ENCODE data around the gene FASTKD3. TPM values are rescaled to one million over a fixed set of nuclear protein-coding genes. Genes with fewer than 3 reads are reported as not detected.

Gene FASTKD3
- total RNA-seq, 1 donor from 2014 or later = 7.6 TPM

- no peak for DNase-seq (ENCODE audit: low spot score)
Measured at GRCh38 chr5:7849681-7850394, 19.0 kb downstream of the FASTKD3 start.

GRCh38 chr5:7848296-7848695 lies 20.5 kb downstream of the FASTKD3 start:
- DNase-seq (ENCODE audit: low spot score) = no peak

GRCh38 chr5:7846327-7846726 lies 22.5 kb downstream of the FASTKD3 start:
- no peak for DNase-seq (ENCODE audit: low spot score)

GRCh38 chr5:7845557-7845956 lies 23.3 kb downstream of the FASTKD3 start:
- no peak for DNase-seq (ENCODE audit: low spot score)

GRCh38 chr5:7844901-7845300 lies 23.9 kb downstream of the FASTKD3 start:
- DNase-seq (ENCODE audit: low spot score) = no peak

- DNase-seq (ENCODE audit: low spot score) = no peak
Measured at GRCh38 chr5:7842531-7842930, 26.3 kb downstream of the FASTKD3 start.

- no peak for DNase-seq (ENCODE audit: low spot score)
Measured at GRCh38 chr5:7837403-7837802, 31.4 kb downstream of the FASTKD3 start.

GRCh38 chr5:7834982-7835381 lies 33.8 kb downstream of the FASTKD3 start:
- no peak for DNase-seq (ENCODE audit: low spot score)

GRCh38 chr5:7828269-7828668 lies 40.6 kb downstream of the FASTKD3 start:
- no peak for DNase-seq (ENCODE audit: low spot score)

- DNase-seq (ENCODE audit: low spot score) = no peak
Measured at GRCh38 chr5:7827610-7828009, 41.2 kb downstream of the FASTKD3 start.

GRCh38 chr5:7825630-7826029 lies 43.2 kb downstream of the FASTKD3 start:
- DNase-seq (ENCODE audit: low spot score) = no peak

GRCh38 chr5:7824995-7825394 lies 43.8 kb downstream of the FASTKD3 start:
- no peak for DNase-seq (ENCODE audit: low spot score)

- no peak for DNase-seq (ENCODE audit: low spot score)
Measured at GRCh38 chr5:7823594-7823993, 45.2 kb downstream of the FASTKD3 start.

- no peak for DNase-seq (ENCODE audit: low spot score)
Measured at GRCh38 chr5:7822449-7822848, 46.4 kb downstream of the FASTKD3 start.

GRCh38 chr5:7816535-7816901 lies 52.3 kb downstream of the FASTKD3 start:
- no peak for DNase-seq (ENCODE audit: low spot score)

- peak; percentile 88 for DNase-seq (ENCODE audit: low spot score)
Measured at GRCh38 chr5:7815892-7816534, 52.8 kb downstream of the FASTKD3 start.

GRCh38 chr5:7814816-7815215 lies 54.0 kb downstream of the FASTKD3 start:
- DNase-seq (ENCODE audit: low spot score) = no peak

- DNase-seq (ENCODE audit: low spot score) = no peak
Measured at GRCh38 chr5:7813576-7813975, 55.3 kb downstream of the FASTKD3 start.

GRCh38 chr5:7813007-7813406 lies 55.8 kb downstream of the FASTKD3 start:
- no peak for DNase-seq (ENCODE audit: low spot score)

GRCh38 chr5:7811715-7812114 lies 57.1 kb downstream of the FASTKD3 start:
- DNase-seq (ENCODE audit: low spot score) = no peak
